GM18499 (cell line): ENCODE results near the gene ST3GAL4.

Source experiments
- ATAC-seq: cut with Tn5 transposase; IDR thresholded peaks from one replicate; pipeline ENCODE4 v1.9.1; 2021; ENCODE audit warnings: moderate number of reproducible peaks; ENCODE audit not compliant: insufficient read depth, unreplicated experiment

Gene ST3GAL4

GRCh38 chr11:126328938-126329643 is 26.4 kb upstream of the ST3GAL4 start:
- no peak for ATAC-seq

DNA sequence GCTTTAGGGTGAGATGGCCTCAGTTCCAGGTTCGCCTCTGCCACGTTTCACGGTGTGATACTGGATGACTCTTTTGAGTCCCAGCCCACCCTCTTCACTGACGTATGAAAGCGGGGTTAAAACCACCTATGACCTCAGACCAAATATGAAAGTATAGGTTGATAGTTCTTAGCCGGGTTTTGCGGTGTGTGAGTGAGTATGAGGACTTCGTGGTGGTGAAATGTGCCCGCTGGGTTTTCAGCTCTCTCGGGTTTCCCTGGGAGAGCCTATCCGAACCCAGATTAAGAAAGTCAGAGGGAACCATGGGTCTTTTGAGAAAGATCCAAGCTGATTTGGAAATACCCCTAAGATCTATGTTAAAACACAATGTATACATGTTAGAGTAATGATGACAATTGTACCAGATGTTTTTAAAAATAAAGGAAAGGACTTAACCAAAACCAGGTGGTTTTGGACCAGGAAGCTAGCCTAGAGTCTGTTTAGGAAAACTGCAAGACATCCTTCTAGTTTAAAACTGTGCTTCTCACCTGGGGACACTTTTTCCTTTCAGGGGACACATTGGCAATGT is 25.8 kb upstream of the ST3GAL4 start:
- ATAC-seq, result no peak

DNA sequence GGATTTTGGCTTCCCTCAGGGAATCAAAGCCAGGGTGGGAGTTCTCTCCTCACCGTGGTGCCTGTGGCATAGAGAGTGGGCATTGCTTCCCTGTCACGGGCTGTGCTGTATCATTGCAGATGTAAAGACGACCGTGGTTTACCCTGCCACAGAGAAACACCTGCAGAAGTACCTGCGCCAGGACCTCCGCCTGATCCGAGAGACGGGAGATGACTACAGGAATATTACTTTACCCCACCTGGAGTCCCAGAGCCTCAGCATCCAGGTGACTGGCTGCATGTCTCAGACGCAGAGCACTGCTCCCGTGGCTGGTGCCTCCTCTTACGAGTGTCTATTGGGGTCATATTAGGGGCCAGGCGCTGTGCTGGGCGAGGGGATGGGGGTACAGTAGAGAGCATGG is 24.2 kb upstream of the ST3GAL4 start:
- no peak for ATAC-seq

- ATAC-seq, result no peak
These were observed 23.2 kb upstream of the ST3GAL4 start for GRCh38 chr11:126332221-126332711.

DNA sequence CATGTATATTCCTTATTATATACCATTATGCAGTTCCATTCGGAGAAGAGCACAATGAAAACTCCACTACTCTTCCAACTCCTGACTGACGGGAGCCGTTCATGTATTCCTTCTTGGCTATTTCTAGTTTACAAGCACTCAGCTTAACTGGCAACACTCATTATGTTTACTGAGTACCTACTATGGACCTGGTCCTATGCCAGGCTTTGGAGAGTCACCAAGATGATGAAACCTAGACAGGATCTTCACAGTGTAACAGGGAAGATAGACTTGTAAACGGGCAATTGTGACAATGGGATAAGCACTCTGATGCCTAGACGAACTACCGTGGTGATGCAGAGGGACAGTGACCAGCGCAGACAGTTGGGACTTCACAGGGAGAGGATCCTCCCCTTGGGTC is 22.3 kb upstream of the ST3GAL4 start:
- ATAC-seq, result no peak

- no peak for ATAC-seq
These were observed 20.6 kb upstream of the ST3GAL4 start for GRCh38 chr11:126334659-126335462.

DNA sequence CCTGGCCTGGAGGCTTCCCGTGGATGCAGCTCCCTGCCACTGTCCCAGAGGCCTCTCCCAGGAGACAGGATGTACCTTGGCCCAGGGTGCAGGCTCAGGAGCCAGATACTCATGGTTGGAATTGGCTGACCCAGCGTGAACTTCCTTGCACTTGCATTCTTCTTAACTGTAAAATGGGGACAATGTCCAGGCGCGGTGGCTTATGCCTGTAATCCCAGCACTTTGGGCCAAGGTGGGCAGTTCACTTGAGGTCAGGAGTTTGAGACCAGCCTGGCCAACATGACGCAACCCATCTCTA is 20.1 kb upstream of the ST3GAL4 start:
- ATAC-seq, result no peak

GRCh38 chr11:126336138-126336541 is 19.3 kb upstream of the ST3GAL4 start:
- no peak for ATAC-seq

DNA sequence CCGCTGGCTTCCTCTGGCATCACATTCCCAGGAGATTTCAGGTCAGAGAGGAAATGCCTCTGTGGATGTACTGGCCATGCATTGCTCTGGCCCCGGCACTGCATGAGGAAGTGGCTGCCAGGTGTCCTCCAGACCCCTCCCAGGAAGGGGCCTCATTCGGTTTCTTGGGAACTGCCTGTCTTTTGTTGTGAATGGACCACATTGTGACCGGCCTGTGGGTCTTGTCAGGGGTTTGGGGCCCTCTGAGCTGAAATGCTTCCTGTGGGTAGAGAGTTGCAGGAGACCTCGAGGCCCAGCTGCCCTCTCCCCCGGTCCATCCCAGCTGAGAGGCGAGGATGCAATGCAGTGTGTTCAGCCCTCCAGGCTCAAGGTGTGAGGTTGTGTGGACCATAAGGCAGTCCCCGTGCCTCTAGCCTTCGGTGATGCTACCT is 18.8 kb upstream of the ST3GAL4 start:
- no peak for ATAC-seq

DNA sequence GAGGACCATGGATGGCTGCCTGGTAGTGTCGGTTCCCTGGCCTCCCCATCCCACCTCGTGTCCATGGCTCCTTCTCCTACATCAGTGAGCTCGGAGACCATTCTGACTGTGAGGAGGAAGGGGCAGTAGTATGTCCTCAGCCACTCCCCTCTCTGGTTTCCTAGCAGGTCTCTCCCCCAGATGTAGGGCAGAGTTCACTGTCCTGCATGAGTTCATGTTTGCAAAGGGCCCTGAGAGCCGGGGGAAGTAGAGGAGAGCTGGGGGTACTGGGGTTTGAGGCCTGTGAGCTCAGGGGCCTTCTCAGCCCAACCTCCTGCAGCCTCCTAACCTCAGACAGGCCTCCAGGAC is 18.4 kb upstream of the ST3GAL4 start:
- ATAC-seq, result no peak

- no peak for ATAC-seq
These were observed 17.8 kb upstream of the ST3GAL4 start for GRCh38 chr11:126337474-126338241.

- no peak for ATAC-seq
These were observed 17.0 kb upstream of the ST3GAL4 start for GRCh38 chr11:126338346-126339055.

- no peak for ATAC-seq
These were observed 16.2 kb upstream of the ST3GAL4 start for GRCh38 chr11:126339073-126339862.

DNA sequence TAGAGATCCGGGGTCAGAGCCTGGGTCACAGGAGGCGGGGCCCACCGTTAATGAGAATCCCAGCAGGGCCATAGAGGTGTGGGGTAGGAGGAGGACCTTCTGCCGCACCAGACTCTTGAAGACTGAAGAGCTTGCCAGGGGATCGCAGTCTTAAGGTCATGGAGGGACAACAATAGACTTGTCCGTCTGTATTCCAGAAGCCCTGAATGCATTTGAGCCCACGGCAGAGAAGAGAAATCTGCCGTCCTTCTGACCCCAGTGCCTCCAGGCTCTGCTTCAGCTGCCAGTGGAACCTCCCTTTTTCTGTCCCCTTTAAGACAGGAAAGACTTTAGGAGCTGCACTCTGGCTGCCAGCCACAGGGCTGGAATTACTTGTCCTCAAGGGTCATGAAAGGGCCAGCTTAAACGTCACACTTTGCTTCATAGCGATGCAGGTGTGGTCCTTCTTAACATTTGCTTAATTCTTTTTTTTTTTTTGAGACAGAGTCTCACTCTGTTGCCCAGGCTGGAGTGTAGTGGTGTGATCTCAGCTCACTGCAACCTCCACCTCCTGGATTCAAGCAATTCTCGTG is 15.5 kb upstream of the ST3GAL4 start:
- no peak for ATAC-seq

- ATAC-seq, result peak; percentile 60
These were observed 14.4 kb upstream of the ST3GAL4 start for GRCh38 chr11:126340960-126341606.

- ATAC-seq, result no peak
These were observed 13.7 kb upstream of the ST3GAL4 start for GRCh38 chr11:126341760-126342161.

GRCh38 chr11:126343051-126343450 is 12.4 kb upstream of the ST3GAL4 start:
- no peak for ATAC-seq
